DOHH2 (cell line): ENCODE measurements around the gene BMERB1.

ENCODE experiments used
- H3F3A ChIP-seq: fragments of 200-600 bp; sonication (generic), shearing (Covaris generic); 2 replicates; pipeline ENCODE4 v1.6.0; 2016; ENCODE audit warnings: antibody characterized with exemption, mild to moderate bottlenecking; ENCODE audit not compliant: control insufficient read depth, insufficient read depth
- H3K27ac ChIP-seq: fragments of 200-600 bp; sonication (generic); 2 replicates; pipeline ENCODE4 v1.5.1; 2014; ENCODE audit warnings: low read depth, mild to moderate bottlenecking, low read length, moderate library complexity
- H3K27me3 ChIP-seq: fragments of 200-600 bp; sonication (generic); 2 replicates; pipeline ENCODE4 v1.6.1; 2014; ENCODE audit warnings: mild to moderate bottlenecking, low read length, mixed read lengths; ENCODE audit not compliant: control insufficient read depth
- H3K36me3 ChIP-seq: fragments of 200-600 bp; sonication (generic); 2 replicates; pipeline ENCODE4 v1.6.1; 2014; ENCODE audit warnings: mild to moderate bottlenecking, low read length, moderate library complexity, mixed read lengths; ENCODE audit not compliant: control insufficient read depth
- H3K4me1 ChIP-seq: fragments of 200-600 bp; sonication (generic); 2 replicates; pipeline ENCODE4 v1.6.1; 2014; ENCODE audit warnings: mild to moderate bottlenecking, low read length, mixed read lengths; ENCODE audit not compliant: control insufficient read depth
- H3K4me2 ChIP-seq: fragments of 200-600 bp; sonication (generic); 2 replicates; pipeline ENCODE4 v1.6.0; 2014; ENCODE audit warnings: mild to moderate bottlenecking, low read length, moderate library complexity
- H3K4me3 ChIP-seq: fragments of 200-600 bp; sonication (generic); 2 replicates; pipeline ENCODE4 v1.5.1; 2014; ENCODE audit warnings: mild to moderate bottlenecking, low read length, mixed read lengths
- H3K79me2 ChIP-seq: fragments of 200-600 bp; sonication (generic); 2 replicates; pipeline ENCODE4 v1.6.1; 2014; ENCODE audit warnings: mild to moderate bottlenecking, low read length, mixed read lengths; ENCODE audit not compliant: control insufficient read depth
- H3K9me2 ChIP-seq: fragments of 200-600 bp; sonication (generic); replicated peaks from 2 replicates; pipeline ENCODE4 v1.6.1; 2014; ENCODE audit warnings: mild to moderate bottlenecking, low read length, mixed read lengths; ENCODE audit not compliant: control insufficient read depth
- H3K9me3 ChIP-seq: fragments of 200-600 bp; sonication (generic); 2 replicates; pipeline ENCODE4 v1.6.1; 2014; ENCODE audit warnings: antibody characterized with exemption, low read length, mixed read lengths; ENCODE audit not compliant: control insufficient read depth, insufficient read depth
- H4K20me1 ChIP-seq: fragments of 200-600 bp; sonication (generic); 2 replicates; pipeline ENCODE4 v1.6.0; 2014; ENCODE audit warnings: low read depth, mild to moderate bottlenecking, antibody characterized with exemption, low read length, moderate library complexity; ENCODE audit not compliant: control insufficient read depth, insufficient read depth
- EZH2phosphoT487 ChIP-seq: fragments of 200-600 bp; sonication (generic); IDR thresholded peaks from 2 replicates; pipeline ENCODE4 v1.6.1; 2017; ENCODE audit warnings: borderline replicate concordance, mild to moderate bottlenecking, antibody characterized with exemption, low read length, moderate library complexity, mixed read lengths
- TF ChIP-seq, protein P1 (sequence below): fragments of 200-600 bp; sonication (generic); IDR thresholded peaks from one replicate; pipeline ENCODE4 v1.5.1; 2014; ENCODE audit warnings: antibody characterized with exemption, mild to moderate bottlenecking, low read depth, low read length; ENCODE audit not compliant: poor library complexity, severe bottlenecking

The BMERB1 gene

DNA sequence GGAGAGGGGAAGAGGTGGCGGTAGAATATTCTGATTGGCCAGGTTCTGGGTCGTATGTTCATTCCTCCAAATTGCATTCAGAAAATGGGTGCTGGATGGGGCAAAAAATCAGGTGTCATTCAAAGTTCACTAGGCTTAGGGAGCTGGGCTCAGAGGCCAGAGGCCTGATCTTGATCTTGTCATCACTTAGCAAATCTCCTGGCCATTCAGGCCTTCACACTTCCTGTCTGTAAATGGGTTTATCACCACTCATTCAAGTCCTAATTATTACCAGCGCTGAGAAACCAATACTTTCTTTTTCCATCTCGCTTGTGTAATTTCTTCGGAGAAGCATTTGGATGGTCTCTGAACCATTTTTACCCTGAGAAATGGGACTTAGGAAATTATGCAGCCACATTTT, 50.8 kb downstream of the BMERB1 start:
- Histone ChIP-seq H3K27me3 (peaks cover 5% of the 10 kb centered on the region; the same call in 1 of the 2 replicates), H3K27ac (no peak overlapping the region), H3K4me3 (no peak overlapping the region), H3K36me3 (no peaks in the 10 kb centered on the region), H3F3A (no peaks in the 10 kb centered on the region), H3K4me2 (no peak overlapping the region), H3K4me1 (no peaks in the 10 kb centered on the region), H3K9me2 (no peaks in the 10 kb centered on the region), H4K20me1 (no peaks in the 10 kb centered on the region), H3K79me2 (no peaks in the 10 kb centered on the region), H3K9me3 (no peaks in the 10 kb centered on the region)
- TF ChIP-seq, protein P1, sequence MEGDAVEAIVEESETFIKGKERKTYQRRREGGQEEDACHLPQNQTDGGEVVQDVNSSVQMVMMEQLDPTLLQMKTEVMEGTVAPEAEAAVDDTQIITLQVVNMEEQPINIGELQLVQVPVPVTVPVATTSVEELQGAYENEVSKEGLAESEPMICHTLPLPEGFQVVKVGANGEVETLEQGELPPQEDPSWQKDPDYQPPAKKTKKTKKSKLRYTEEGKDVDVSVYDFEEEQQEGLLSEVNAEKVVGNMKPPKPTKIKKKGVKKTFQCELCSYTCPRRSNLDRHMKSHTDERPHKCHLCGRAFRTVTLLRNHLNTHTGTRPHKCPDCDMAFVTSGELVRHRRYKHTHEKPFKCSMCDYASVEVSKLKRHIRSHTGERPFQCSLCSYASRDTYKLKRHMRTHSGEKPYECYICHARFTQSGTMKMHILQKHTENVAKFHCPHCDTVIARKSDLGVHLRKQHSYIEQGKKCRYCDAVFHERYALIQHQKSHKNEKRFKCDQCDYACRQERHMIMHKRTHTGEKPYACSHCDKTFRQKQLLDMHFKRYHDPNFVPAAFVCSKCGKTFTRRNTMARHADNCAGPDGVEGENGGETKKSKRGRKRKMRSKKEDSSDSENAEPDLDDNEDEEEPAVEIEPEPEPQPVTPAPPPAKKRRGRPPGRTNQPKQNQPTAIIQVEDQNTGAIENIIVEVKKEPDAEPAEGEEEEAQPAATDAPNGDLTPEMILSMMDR: no peak
- TF ChIP-seq EZH2phosphoT487: no peak

DNA sequence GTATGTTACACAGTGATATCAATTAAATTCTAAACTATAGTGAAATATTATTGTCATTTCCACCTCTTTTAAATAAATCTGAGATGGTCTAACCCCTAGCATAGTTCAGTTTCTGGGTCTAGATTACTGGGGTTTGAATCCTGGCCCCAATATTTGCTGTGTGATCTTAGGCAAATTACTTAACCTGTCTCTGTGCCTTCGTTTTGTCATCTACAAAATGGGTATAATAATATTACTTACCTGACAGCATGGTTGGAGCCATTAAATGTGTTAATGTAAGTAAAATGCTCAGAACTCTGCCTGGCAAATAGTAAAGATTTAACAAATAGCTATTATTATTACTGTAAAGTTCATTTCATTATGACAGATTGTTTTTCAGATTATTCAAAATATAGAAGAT, 52.3 kb downstream of the BMERB1 start:
- Histone ChIP-seq H3K36me3 (no peaks in the 10 kb centered on the region), H3F3A (no peaks in the 10 kb centered on the region), H3K4me3 (no peak overlapping the region), H4K20me1 (no peaks in the 10 kb centered on the region), H3K9me2 (no peaks in the 10 kb centered on the region), H3K9me3 (no peaks in the 10 kb centered on the region), H3K27me3 (peaks cover 5% of the 10 kb centered on the region; the same call in 1 of the 2 replicates), H3K4me2 (no peak overlapping the region), H3K27ac (no peak overlapping the region), H3K4me1 (no peaks in the 10 kb centered on the region), H3K79me2 (no peaks in the 10 kb centered on the region)
- TF ChIP-seq, protein P1: no peak
- TF ChIP-seq EZH2phosphoT487: no peak

DNA sequence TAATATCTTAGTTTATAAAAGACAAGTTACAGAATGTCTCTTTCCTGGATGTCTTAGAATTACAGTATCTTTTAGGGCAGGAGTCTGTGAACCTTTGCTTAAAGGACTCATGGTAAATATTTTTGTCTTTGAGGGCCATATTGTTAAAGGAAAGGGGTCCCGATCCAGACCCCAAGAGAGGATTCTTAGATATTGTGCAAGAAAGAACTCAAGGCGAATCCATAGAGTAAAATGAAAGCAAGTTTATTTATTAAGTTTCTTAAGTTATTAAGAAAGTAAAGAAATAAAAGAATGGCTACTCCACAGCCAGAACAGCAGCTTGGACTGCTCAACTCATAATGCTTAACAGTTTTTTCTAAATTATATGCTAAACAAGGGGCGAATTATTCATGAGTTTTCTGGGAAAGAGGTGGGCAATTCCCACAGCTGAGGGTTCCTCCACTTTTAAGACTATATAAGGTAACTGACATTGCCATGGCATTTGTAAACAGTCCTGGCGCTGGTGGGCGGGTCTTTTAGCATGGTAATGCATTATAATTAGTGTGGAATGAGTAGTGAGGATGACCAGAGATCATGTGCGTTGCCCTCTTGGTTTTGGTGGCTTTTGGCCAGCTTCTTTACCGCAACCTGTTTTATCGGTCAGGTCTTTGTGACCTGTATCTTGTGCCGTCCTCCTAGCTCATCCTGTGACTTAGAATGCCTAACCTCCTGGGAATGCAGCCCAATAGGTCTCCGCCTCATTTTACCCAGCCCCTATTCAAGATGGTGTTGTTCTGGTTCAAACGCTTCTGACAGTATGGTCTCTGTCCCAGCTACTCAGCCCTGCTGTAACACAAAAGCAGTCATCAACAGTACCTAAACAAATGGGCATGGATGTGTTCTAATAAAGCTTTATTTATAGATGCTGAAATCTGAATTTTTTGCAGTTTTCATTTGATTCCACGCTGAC, 53.2 kb downstream of the BMERB1 start:
- TF ChIP-seq, protein P1: no peak
- no peak for TF ChIP-seq EZH2phosphoT487
- Histone ChIP-seq H3K9me3 (no peaks in the 10 kb centered on the region), H3K9me2 (no peaks in the 10 kb centered on the region), H4K20me1 (no peaks in the 10 kb centered on the region), H3K27ac (no peak overlapping the region), H3K36me3 (no peaks in the 10 kb centered on the region), H3K4me3 (no peak overlapping the region), H3K27me3 (peaks cover 5% of the 10 kb centered on the region; the same call in 1 of the 2 replicates), H3K4me2 (no peak overlapping the region), H3F3A (no peaks in the 10 kb centered on the region), H3K79me2 (no peaks in the 10 kb centered on the region), H3K4me1 (no peaks in the 10 kb centered on the region)
